ENCODE measurements around the gene CHRDL1.

- TF ChIP-seq CTCF (conservative IDR thresholded peaks at IDR 0.05 in 1 of 2, IDR thresholded peaks at IDR 0.05 in 1 of 2; ENCODE audit: extremely low read depth in 1 of 2, insufficient read depth in 1 of 2, low read depth in 1 of 2, low read length in 2 of 2) (no peak), EZH2 (IDR thresholded peaks at IDR 0.05; ENCODE audit: borderline replicate concordance, low read length) (no peak)
These were observed 4.5 kb downstream of the CHRDL1 start for GRCh38 chrX:110791071-110791470.

All from mammary epithelial cell (primary cell).